CD4-positive, alpha-beta T cell (primary cell): Measurements from ENCODE around the gene GALNTL6. TPM values are rescaled to one million over a fixed set of nuclear protein-coding genes. Genes with fewer than 3 reads are reported as not detected.

Source experiments
- ATAC-seq: fragments of 200-7000 bp; cut with Tn5 transposase; one replicate; pipeline ENCODE4 v1.10.0; 2022; ENCODE audit warnings: mild to moderate bottlenecking; ENCODE audit not compliant: poor library complexity
- CTCF ChIA-PET: fragments of 350-600 bp; sonication (Branson Sonifier 250); formaldehyde crosslinking; loops from one replicate; lab custom pipeline; 2021; ENCODE audit warnings: antibody characterized with exemption, inconsistent platforms; lab: Charles Lee
- POLR2A ChIA-PET: fragments of 350-600 bp; sonication (Branson Sonifier 250); formaldehyde crosslinking; loops from one replicate; lab custom pipeline; 2021; ENCODE audit warnings: antibody characterized with exemption, inconsistent platforms; lab: Charles Lee
- DNase-seq, 14 experiments: peaks; one replicate each; pipeline ENCODE4 v3.0.0-alpha.2; 2013 to 2020; ENCODE audit warnings: mixed read lengths in 2 of 14
- H3K27ac ChIP-seq, 2 donors: one replicate each; pipeline versions ENCODE4 v1.5.1 to v1.7.0; 2013; ENCODE audit warnings: low read length in 2 of 2, low read depth in 1 of 2, mild to moderate bottlenecking in 1 of 2
- H3K27me3 ChIP-seq, 2 experiments: 1 replicate in 1 of 2; 2 replicates in 1 of 2; pipeline versions ENCODE4 v1.6.1 to v1.7.0; 2013; ENCODE audit warnings: low read length in 2 of 2, control low read depth in 1 of 2, mild to moderate bottlenecking in 1 of 2, moderate library complexity in 1 of 2; ENCODE audit not compliant: insufficient read depth in 2 of 2, control insufficient read depth in 1 of 2
- H3K36me3 ChIP-seq: one replicate; pipeline ENCODE4 v1.6.1; 2013; ENCODE audit warnings: low read length, control low read depth; ENCODE audit not compliant: insufficient read depth
- H3K4me1 ChIP-seq: one replicate; pipeline ENCODE4 v1.6.1; 2013; ENCODE audit warnings: low read length, control low read depth; ENCODE audit not compliant: insufficient read depth
- H3K4me3 ChIP-seq: one replicate; pipeline ENCODE4 v1.5.1; 2013; ENCODE audit warnings: mild to moderate bottlenecking, low read length, moderate library complexity
- H3K9me3 ChIP-seq, 2 experiments: 1 replicate in 1 of 2; 2 replicates in 1 of 2; pipeline versions ENCODE4 v1.6.1 to v1.7.0; 2013; ENCODE audit warnings: low read length in 2 of 2, mild to moderate bottlenecking in 2 of 2, control low read depth in 1 of 2, moderate library complexity in 1 of 2; ENCODE audit not compliant: control insufficient read depth in 1 of 2, insufficient read depth in 1 of 2
- H3K27ac Mint-ChIP-seq: one replicate; pipeline ENCODE4 v1.8.0; 2020; ENCODE audit warnings: mixed read lengths
- H3K27me3 Mint-ChIP-seq: one replicate; pipeline ENCODE4 v1.8.0; 2021; ENCODE audit warnings: mixed read lengths
- H3K36me3 Mint-ChIP-seq: one replicate; pipeline ENCODE4 v1.8.0; 2021; ENCODE audit warnings: low read depth, mixed read lengths
- H3K4me1 Mint-ChIP-seq: one replicate; pipeline ENCODE4 v1.8.0; 2021; ENCODE audit warnings: low read depth, mixed read lengths
- H3K4me3 Mint-ChIP-seq: one replicate; pipeline ENCODE4 v1.8.0; 2020; ENCODE audit warnings: mild to moderate bottlenecking, mixed read lengths
- H3K9me3 Mint-ChIP-seq: one replicate; pipeline ENCODE4 v1.8.0; 2020; ENCODE audit warnings: mixed read lengths
- intact Hi-C, 2 experiments: fragments of 100-400 bp; cut with DNase I in 1 of 2; cut with micrococcal nuclease in 1 of 2; formaldehyde crosslinking; loops; one replicate each; pipeline versions ENCODE4 v1.15.1 to v1.9.0; 2023 to 2025; cut with DNase I, micrococcal nuclease
- total RNA-seq, 174 experiments: library from RNA in 2 of 174; stranded (reverse) in 2 of 174; gene quantifications; one replicate each; pipeline ENCODE4 v1.2.3 and lab custom pipeline; 2021 to 2026
- TF ChIP-seq, protein P1 (sequence below): fragments of 200-600 bp; IDR thresholded peaks from one replicate; pipeline ENCODE4 v1.8.0; 2022; ENCODE audit warnings: antibody characterized with exemption, mild to moderate bottlenecking

GALNTL6 gene
- total RNA-seq, 2 experiments from 2014 or later: not detected

DNA sequence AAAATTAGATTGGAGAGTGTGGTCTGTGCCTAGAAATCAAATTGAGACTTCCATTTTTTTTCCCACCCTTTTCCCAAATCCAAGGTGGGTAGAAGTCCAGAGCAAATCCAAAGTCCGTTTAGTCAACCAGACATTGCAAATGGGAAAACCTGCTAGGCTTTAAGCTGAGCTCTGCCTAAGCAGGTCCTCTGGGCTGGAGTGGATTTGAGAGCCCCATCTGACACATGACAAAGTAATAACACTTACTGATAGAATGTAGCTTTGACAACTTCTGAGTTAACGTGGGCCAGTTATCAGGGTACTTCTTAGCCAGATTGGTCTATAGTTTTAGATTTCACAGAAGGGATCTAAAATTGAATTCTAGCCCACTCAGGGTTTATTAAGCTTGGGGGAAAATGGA lies 242.3 kb downstream of the GALNTL6 start:
- Mint-ChIP-seq H3K36me3 (no peaks in the 10 kb centered on the region), H3K9me3 (peaks cover 5% of the 10 kb centered on the region), H3K27ac (no peak overlapping the region), H3K4me3 (no peak overlapping the region), H3K4me1 (no peaks in the 10 kb centered on the region), H3K27me3 (no peaks in the 10 kb centered on the region)
- H3K27me3 ChIP-seq: no peaks in the 10 kb centered on the region
- no peak for ATAC-seq
- DNase-seq: no peak
- TF ChIP-seq, protein P1, sequence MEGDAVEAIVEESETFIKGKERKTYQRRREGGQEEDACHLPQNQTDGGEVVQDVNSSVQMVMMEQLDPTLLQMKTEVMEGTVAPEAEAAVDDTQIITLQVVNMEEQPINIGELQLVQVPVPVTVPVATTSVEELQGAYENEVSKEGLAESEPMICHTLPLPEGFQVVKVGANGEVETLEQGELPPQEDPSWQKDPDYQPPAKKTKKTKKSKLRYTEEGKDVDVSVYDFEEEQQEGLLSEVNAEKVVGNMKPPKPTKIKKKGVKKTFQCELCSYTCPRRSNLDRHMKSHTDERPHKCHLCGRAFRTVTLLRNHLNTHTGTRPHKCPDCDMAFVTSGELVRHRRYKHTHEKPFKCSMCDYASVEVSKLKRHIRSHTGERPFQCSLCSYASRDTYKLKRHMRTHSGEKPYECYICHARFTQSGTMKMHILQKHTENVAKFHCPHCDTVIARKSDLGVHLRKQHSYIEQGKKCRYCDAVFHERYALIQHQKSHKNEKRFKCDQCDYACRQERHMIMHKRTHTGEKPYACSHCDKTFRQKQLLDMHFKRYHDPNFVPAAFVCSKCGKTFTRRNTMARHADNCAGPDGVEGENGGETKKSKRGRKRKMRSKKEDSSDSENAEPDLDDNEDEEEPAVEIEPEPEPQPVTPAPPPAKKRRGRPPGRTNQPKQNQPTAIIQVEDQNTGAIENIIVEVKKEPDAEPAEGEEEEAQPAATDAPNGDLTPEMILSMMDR: no peak
- no peaks in the 10 kb centered on the region for H3K4me1 ChIP-seq
- H3K27ac ChIP-seq: no peak overlapping the region
- no peak overlapping the region for H3K4me3 ChIP-seq
- no peaks in the 10 kb centered on the region for H3K36me3 ChIP-seq
- ChIA-PET POLR2A (no interaction called here), CTCF (no interaction called here)
- no peaks in the 10 kb centered on the region for H3K9me3 ChIP-seq
- intact Hi-C loops: no loop called here

DNA sequence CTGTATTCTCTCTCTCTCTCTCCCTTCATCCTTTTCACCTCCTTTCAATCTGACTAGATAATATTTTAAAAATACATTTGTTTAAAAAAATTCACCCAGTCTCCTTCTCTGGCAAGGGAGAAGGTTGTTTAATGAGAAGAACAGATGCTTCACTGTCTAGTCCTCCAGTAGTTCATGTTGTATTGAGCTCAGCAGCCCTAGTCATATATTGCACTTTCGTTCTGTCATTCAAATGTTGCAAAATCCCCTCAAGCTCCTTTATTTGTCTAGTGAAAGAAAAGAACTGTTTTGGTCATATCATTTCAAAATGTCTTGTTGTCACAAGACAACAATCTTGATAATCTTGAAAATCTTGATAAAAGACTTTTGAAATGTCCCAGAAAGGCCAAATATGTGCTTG lies 248.0 kb downstream of the GALNTL6 start:
- ATAC-seq: no peak
- no peak overlapping the region for H3K27ac ChIP-seq
- no peaks in the 10 kb centered on the region for H3K36me3 ChIP-seq
- no peak overlapping the region for H3K4me3 Mint-ChIP-seq
- no peak for DNase-seq
- TF ChIP-seq, protein P1: no peak
- H3K4me1 ChIP-seq: no peaks in the 10 kb centered on the region
- H3K27ac Mint-ChIP-seq: no peak overlapping the region
- no peaks in the 10 kb centered on the region for H3K27me3 ChIP-seq
- no peak overlapping the region for H3K4me3 ChIP-seq
- no peaks in the 10 kb centered on the region for H3K36me3 Mint-ChIP-seq
- no peaks in the 10 kb centered on the region for H3K27me3 Mint-ChIP-seq
- intact Hi-C loops: no loop called here
- peaks cover 2% of the 10 kb centered on the region for H3K9me3 Mint-ChIP-seq
- peaks cover 0 to 4% of the 10 kb centered on the region in 2 experiments for H3K9me3 ChIP-seq
- H3K4me1 Mint-ChIP-seq: no peaks in the 10 kb centered on the region
- ChIA-PET POLR2A (no interaction called here), CTCF (interaction anchor here (0.6 kb wide), 1 partner anchor 144 kb away, joined by 3 read pairs; no protein-coding TSS in a partner anchor)

DNA sequence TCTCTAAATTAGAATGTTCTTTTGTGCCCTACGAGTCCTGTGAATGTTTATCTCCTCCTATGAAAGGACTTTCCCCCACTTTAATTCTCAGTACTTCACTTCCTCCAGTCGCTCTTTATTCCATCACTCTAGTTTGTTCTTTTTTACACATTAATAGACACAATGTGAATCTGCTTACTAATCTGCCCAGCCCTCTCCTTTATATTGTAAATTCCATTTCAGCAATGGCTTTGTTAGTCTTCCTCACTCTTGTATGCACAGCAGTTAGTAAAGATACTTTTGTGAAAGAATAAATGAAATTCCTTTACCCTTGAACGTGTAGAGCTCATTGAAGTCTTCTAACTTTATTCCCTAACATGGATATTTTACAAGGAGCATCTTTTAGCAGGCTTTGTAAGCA lies 255.3 kb downstream of the GALNTL6 start:
- Histone ChIP-seq H3K9me3 (no peaks in the 10 kb centered on the region), H3K27me3 (no peaks in the 10 kb centered on the region), H3K27ac (no peak overlapping the region), H3K36me3 (no peaks in the 10 kb centered on the region), H3K4me1 (no peaks in the 10 kb centered on the region), H3K4me3 (no peak overlapping the region)
- Mint-ChIP-seq H3K36me3 (no peaks in the 10 kb centered on the region), H3K4me1 (no peaks in the 10 kb centered on the region), H3K27ac (no peak overlapping the region), H3K27me3 (no peaks in the 10 kb centered on the region), H3K9me3 (peaks cover 2% of the 10 kb centered on the region), H3K4me3 (no peak overlapping the region)
- intact Hi-C loops: no loop called here
- no peak for ATAC-seq
- CTCF ChIA-PET: no interaction called here
- POLR2A ChIA-PET: no interaction called here
- TF ChIP-seq, protein P1: no peak
- no peak for DNase-seq
